H9 (cell line): Measurements from ENCODE around the gene PYGL. TPM values are rescaled to one million over a fixed set of nuclear protein-coding genes. Genes with fewer than 3 reads are reported as not detected.

Source experiments
- DNase-seq: peaks from one replicate; pipeline ENCODE4 v3.0.0-alpha.2; 2017
- H2AFZ ChIP-seq: one replicate; pipeline ENCODE4 v1.6.1; 2013; ENCODE audit warnings: mild to moderate bottlenecking, low read length, control low read depth, moderate library complexity
- H2AK5ac ChIP-seq: 2 replicates; pipeline ENCODE4 v1.6.1; 2013; ENCODE audit warnings: low read length, control low read depth, mixed read lengths; ENCODE audit not compliant: insufficient read length
- H2BK120ac ChIP-seq: one replicate; pipeline ENCODE4 v1.6.1; 2013; ENCODE audit warnings: low read depth, mild to moderate bottlenecking, low read length, control low read depth, inconsistent platforms; ENCODE audit not compliant: poor library complexity, severe bottlenecking
- H2BK12ac ChIP-seq: 2 replicates; pipeline ENCODE4 v1.6.1; 2013; ENCODE audit warnings: low read length, control low read depth, mixed read lengths, low read depth; ENCODE audit not compliant: insufficient read length
- H2BK15ac ChIP-seq: 2 replicates; pipeline ENCODE4 v1.6.1; 2013; ENCODE audit warnings: low read depth, low read length, control low read depth
- H2BK20ac ChIP-seq: one replicate; pipeline ENCODE4 v1.6.1; 2013; ENCODE audit warnings: low read depth, mild to moderate bottlenecking, low read length, control low read depth, inconsistent platforms; ENCODE audit not compliant: poor library complexity, severe bottlenecking
- H2BK5ac ChIP-seq: 2 replicates; pipeline ENCODE4 v1.6.1; 2013; ENCODE audit warnings: low read length, control low read depth, mixed read lengths; ENCODE audit not compliant: insufficient read length
- H3K14ac ChIP-seq: 2 replicates; pipeline ENCODE4 v1.6.1; 2013; ENCODE audit warnings: low read length, control low read depth; ENCODE audit not compliant: insufficient read depth
- H3K18ac ChIP-seq: 2 replicates; pipeline ENCODE4 v1.6.1; 2013; ENCODE audit warnings: low read depth, mild to moderate bottlenecking, mixed read lengths, low read length, control low read depth; ENCODE audit not compliant: insufficient read length
- H3K23ac ChIP-seq: 2 replicates; pipeline ENCODE4 v1.6.1; 2013; ENCODE audit warnings: low read length, control low read depth, mixed read lengths, low read depth; ENCODE audit not compliant: insufficient read length
- H3K23me2 ChIP-seq: 2 replicates; pipeline ENCODE4 v1.6.1; 2013; ENCODE audit warnings: low read depth, mild to moderate bottlenecking, mixed read lengths, low read length, control low read depth; ENCODE audit not compliant: insufficient read length, poor library complexity, severe bottlenecking
- H3K27ac ChIP-seq: 2 replicates; pipeline ENCODE4 v1.5.1; 2013; ENCODE audit warnings: low read length, control low read depth, mixed read lengths, low read depth; ENCODE audit not compliant: insufficient read length
- H3K27me3 ChIP-seq: 2 replicates; pipeline ENCODE4 v1.6.1; 2013; ENCODE audit warnings: low read length, control low read depth, inconsistent platforms; ENCODE audit not compliant: insufficient read depth
- H3K4ac ChIP-seq: 2 replicates; pipeline ENCODE4 v1.6.1; 2013; ENCODE audit warnings: low read depth, mild to moderate bottlenecking, control low read depth, inconsistent platforms, low read length, moderate library complexity
- H3K4me1 ChIP-seq: 2 replicates; pipeline ENCODE4 v1.6.1; 2013; ENCODE audit warnings: low read length, control low read depth, inconsistent platforms; ENCODE audit not compliant: insufficient read depth
- H3K4me2 ChIP-seq: 2 replicates; pipeline ENCODE4 v1.6.1; 2013; ENCODE audit warnings: low read length, control low read depth, mixed read lengths; ENCODE audit not compliant: insufficient read length, insufficient read depth
- H3K56ac ChIP-seq: 2 replicates; pipeline ENCODE4 v1.6.1; 2013; ENCODE audit warnings: low read depth, mild to moderate bottlenecking, mixed read lengths, low read length, control low read depth; ENCODE audit not compliant: insufficient read length
- H3K79me1 ChIP-seq: 2 replicates; pipeline ENCODE4 v1.6.1; 2013; ENCODE audit warnings: low read depth, mild to moderate bottlenecking, moderate library complexity, low read length, control low read depth, inconsistent platforms; ENCODE audit not compliant: insufficient read depth, poor library complexity, severe bottlenecking
- H3K79me2 ChIP-seq: 2 replicates; pipeline ENCODE4 v1.6.1; 2013; ENCODE audit warnings: low read length, control low read depth, inconsistent platforms; ENCODE audit not compliant: insufficient read depth
- H3K9ac ChIP-seq: 2 replicates; pipeline ENCODE4 v1.6.1; 2013; ENCODE audit warnings: low read length, control low read depth, mixed read lengths; ENCODE audit not compliant: insufficient read length; ENCODE audit errors: extremely low read depth
- H3K9me3 ChIP-seq: one replicate; pipeline ENCODE4 v1.6.1; 2013; ENCODE audit warnings: low read depth, low read length, inconsistent platforms; ENCODE audit not compliant: control insufficient read depth
- H3T11ph ChIP-seq: one replicate; pipeline ENCODE4 v1.6.1; 2013; ENCODE audit warnings: mild to moderate bottlenecking, low read length, control low read depth, inconsistent platforms
- H4K20me1 ChIP-seq: one replicate; pipeline ENCODE4 v1.6.1; 2013; ENCODE audit not compliant: control insufficient read depth, insufficient read length, insufficient read depth
- H4K5ac ChIP-seq: 2 replicates; pipeline ENCODE4 v1.6.1; 2013; ENCODE audit warnings: low read depth, mild to moderate bottlenecking, mixed read lengths, low read length, control low read depth; ENCODE audit not compliant: insufficient read length
- H4K8ac ChIP-seq: replicated peaks from 2 replicates; pipeline ENCODE4 v1.6.1; 2013; ENCODE audit warnings: low read length, control low read depth, mixed read lengths, low read depth; ENCODE audit not compliant: insufficient read length
- H4K91ac ChIP-seq: 2 replicates; pipeline ENCODE4 v1.6.1; 2013; ENCODE audit warnings: low read depth, mild to moderate bottlenecking, moderate library complexity, mixed read lengths, low read length, control low read depth; ENCODE audit not compliant: insufficient read length
- H3K27ac Mint-ChIP-seq, 3 experiments: 2 replicates in 2 of 3; 3 replicates in 1 of 3; pipeline ENCODE4 v1.8.0; 2020 to 2021; ENCODE audit warnings: mixed read lengths in 3 of 3, mild to moderate bottlenecking in 1 of 3, moderate library complexity in 1 of 3
- H3K27me3 Mint-ChIP-seq: 2 replicates; pipeline ENCODE4 v1.8.0; 2021; ENCODE audit warnings: low read depth, mild to moderate bottlenecking, moderate library complexity, mixed read lengths
- H3K36me3 Mint-ChIP-seq, 3 experiments: 2 replicates in 2 of 3; 3 replicates in 1 of 3; pipeline ENCODE4 v1.8.0; 2020 to 2021; ENCODE audit warnings: low read depth in 3 of 3, mixed read lengths in 3 of 3; ENCODE audit not compliant: insufficient read depth in 1 of 3
- H3K4me1 Mint-ChIP-seq, 2 experiments: 2 replicates each; pipeline ENCODE4 v1.8.0; 2020; ENCODE audit warnings: mixed read lengths in 2 of 2
- H3K4me3 Mint-ChIP-seq, 2 experiments: 2 replicates in 1 of 2; 3 replicates in 1 of 2; pipeline ENCODE4 v1.8.0; 2020 to 2021; ENCODE audit warnings: mild to moderate bottlenecking in 2 of 2, mixed read lengths in 2 of 2, moderate library complexity in 1 of 2
- H3K9me3 Mint-ChIP-seq, 2 experiments: 2 replicates in 1 of 2; 3 replicates in 1 of 2; pipeline ENCODE4 v1.8.0; 2020; ENCODE audit warnings: mild to moderate bottlenecking in 2 of 2, mixed read lengths in 2 of 2, moderate library complexity in 1 of 2
- total RNA-seq: library from RNA; stranded (reverse); gene quantifications from 2 replicates; pipeline ENCODE4 v1.2.1, GENCODE V29; 2021
- TF ChIP-seq, protein P1 (sequence below): fragments of 200-600 bp; sonication (generic); conservative IDR thresholded peaks from 3 replicates; pipeline ENCODE4 v1.8.0; 2021; ENCODE audit warnings: antibody characterized with exemption, mild to moderate bottlenecking

The PYGL gene
- total RNA-seq, 1 experiment from 2014 or later: 53.8 TPM

DNA sequence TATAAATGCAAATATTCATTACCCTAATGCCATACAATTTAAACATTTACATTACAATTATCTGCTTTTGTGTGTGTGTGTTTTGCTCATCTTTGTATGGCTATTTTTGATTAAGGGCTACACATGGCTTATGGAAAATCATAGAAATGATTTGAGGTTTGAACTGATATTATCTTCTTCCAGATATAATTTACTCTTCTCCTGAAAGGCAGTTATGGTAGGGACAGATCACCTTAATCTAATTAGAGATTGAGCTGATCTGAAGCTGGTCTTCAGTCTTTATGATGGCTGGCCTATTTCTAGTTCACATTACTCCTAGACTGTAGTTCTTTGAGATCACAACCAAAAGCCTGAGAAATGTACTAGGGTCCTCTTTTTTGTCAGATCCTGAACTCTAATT is 56.8 kb downstream of the PYGL start:
- TF ChIP-seq, protein P1, sequence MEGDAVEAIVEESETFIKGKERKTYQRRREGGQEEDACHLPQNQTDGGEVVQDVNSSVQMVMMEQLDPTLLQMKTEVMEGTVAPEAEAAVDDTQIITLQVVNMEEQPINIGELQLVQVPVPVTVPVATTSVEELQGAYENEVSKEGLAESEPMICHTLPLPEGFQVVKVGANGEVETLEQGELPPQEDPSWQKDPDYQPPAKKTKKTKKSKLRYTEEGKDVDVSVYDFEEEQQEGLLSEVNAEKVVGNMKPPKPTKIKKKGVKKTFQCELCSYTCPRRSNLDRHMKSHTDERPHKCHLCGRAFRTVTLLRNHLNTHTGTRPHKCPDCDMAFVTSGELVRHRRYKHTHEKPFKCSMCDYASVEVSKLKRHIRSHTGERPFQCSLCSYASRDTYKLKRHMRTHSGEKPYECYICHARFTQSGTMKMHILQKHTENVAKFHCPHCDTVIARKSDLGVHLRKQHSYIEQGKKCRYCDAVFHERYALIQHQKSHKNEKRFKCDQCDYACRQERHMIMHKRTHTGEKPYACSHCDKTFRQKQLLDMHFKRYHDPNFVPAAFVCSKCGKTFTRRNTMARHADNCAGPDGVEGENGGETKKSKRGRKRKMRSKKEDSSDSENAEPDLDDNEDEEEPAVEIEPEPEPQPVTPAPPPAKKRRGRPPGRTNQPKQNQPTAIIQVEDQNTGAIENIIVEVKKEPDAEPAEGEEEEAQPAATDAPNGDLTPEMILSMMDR: no peak
- Mint-ChIP-seq H3K4me1 (peaks cover 29 to 32% of the 10 kb centered on the region in 2 experiments), H3K27me3 (no peaks in the 10 kb centered on the region), H3K9me3 (no peaks in the 10 kb centered on the region), H3K4me3 (no peak overlapping the region), H3K36me3 (no peaks in the 10 kb centered on the region), H3K27ac (no peak overlapping the region)
- Histone ChIP-seq H3K27ac (no peak overlapping the region), H3K4me2 (no peak overlapping the region), H2BK120ac (no peak overlapping the region), H3K4ac (no peak overlapping the region), H2BK12ac (no peak overlapping the region), H4K91ac (no peak overlapping the region), H3T11ph (no peak overlapping the region), H3K23me2 (no peaks in the 10 kb centered on the region), H2BK5ac (no peak overlapping the region), H2AFZ (no peak overlapping the region), H4K20me1 (no peaks in the 10 kb centered on the region), H2BK20ac (no peak overlapping the region), H3K23ac (no peak overlapping the region), H3K56ac (no peak overlapping the region), H3K27me3 (no peaks in the 10 kb centered on the region), H3K9me3 (no peaks in the 10 kb centered on the region), H3K79me2 (no peaks in the 10 kb centered on the region), H4K8ac (no peak overlapping the region), H3K14ac (no peak overlapping the region), H3K4me1 (peaks cover 3% of the 10 kb centered on the region; the same call in 1 of the 2 replicates), H2BK15ac (no peak overlapping the region), H4K5ac (no peak overlapping the region), H3K18ac (no peak overlapping the region), H3K9ac (no peak overlapping the region), H3K79me1 (no peaks in the 10 kb centered on the region), H2AK5ac (no peak overlapping the region)
- DNase-seq: no peak
